ENCODE results near the gene ATXN7L3B. TPM values are rescaled to one million over a fixed set of nuclear protein-coding genes. Genes with fewer than 3 reads are reported as not detected.

Gene ATXN7L3B
- total and polyA plus RNA-seq, 2 donors (not counting 1 experiment from before 2014, with no cell fraction given): 23.0 to 30.5 TPM

- Histone ChIP-seq H3K79me2 (ENCODE audit: control insufficient read depth, insufficient read depth, low read length) (peaks cover 28% of the 10 kb centered on the region), H2AFZ (ENCODE audit: low read length) (peak overlapping the region; percentile 10), H3K4me1 (ENCODE audit: control insufficient read depth, extremely low read depth, insufficient read depth, low read length) (peaks cover 8% of the 10 kb centered on the region), H3K27ac (ENCODE audit: insufficient read depth, low read length) (no peak overlapping the region), H3K9me3 (ENCODE audit: control insufficient read depth, insufficient read depth, low read depth, low read length) (no peaks in the 10 kb centered on the region), H4K20me1 (ENCODE audit: control insufficient read depth, extremely low read depth, insufficient read depth, low read length) (no peaks in the 10 kb centered on the region), H3K9ac (ENCODE audit: insufficient read depth, low read length) (no peak overlapping the region), H3K27me3 (ENCODE audit: control insufficient read depth, insufficient read depth, low read length) (no peaks in the 10 kb centered on the region), H3K4me2 (ENCODE audit: extremely low read depth, insufficient read depth, low read length) (no peak overlapping the region), H3K4me3 (replicated peaks in 1 of 4; ENCODE audit: control extremely low read depth in 1 of 4, insufficient read depth in 1 of 4, low read depth in 3 of 4, low read length in 4 of 4) (no peak overlapping the region), H3K36me3 (ENCODE audit: control insufficient read depth, insufficient read depth, low read length) (no peaks in the 10 kb centered on the region)
- TF ChIP-seq CTCF (conservative IDR thresholded peaks at IDR 0.05 in 1 of 2, IDR thresholded peaks at IDR 0.05 in 1 of 2; ENCODE audit: low read depth in 1 of 2, low read length in 2 of 2) (no peak), EZH2 (IDR thresholded peaks at IDR 0.05; ENCODE audit: low read length, missing control alignments) (no peak)
- DNase-seq (ENCODE audit: low read depth in 2 of 2): no peak
Observed at GRCh38 chr12:74535536-74535935, 2.1 kb upstream of the ATXN7L3B start.

GRCh38 chr12:74537126-74537706 is 419 bp upstream of the ATXN7L3B start:
- Histone ChIP-seq H2AFZ (ENCODE audit: low read length) (peak overlapping the region; percentile 48), H3K4me2 (ENCODE audit: extremely low read depth, insufficient read depth, low read length) (peak overlapping the region; percentile 83), H3K9me3 (ENCODE audit: control insufficient read depth, insufficient read depth, low read depth, low read length) (no peaks in the 10 kb centered on the region), H3K9ac (ENCODE audit: insufficient read depth, low read length) (no peak overlapping the region), H3K4me3 (replicated peaks in 1 of 4; ENCODE audit: control extremely low read depth in 1 of 4, insufficient read depth in 1 of 4, low read depth in 3 of 4, low read length in 4 of 4) (peak overlapping the region; percentile 78 to 98 (median 88)), H3K79me2 (ENCODE audit: control insufficient read depth, insufficient read depth, low read length) (peaks cover 45% of the 10 kb centered on the region), H3K27ac (ENCODE audit: insufficient read depth, low read length) (peak overlapping the region; percentile 96), H3K36me3 (ENCODE audit: control insufficient read depth, insufficient read depth, low read length) (no peaks in the 10 kb centered on the region), H3K4me1 (ENCODE audit: control insufficient read depth, extremely low read depth, insufficient read depth, low read length) (peaks cover 8% of the 10 kb centered on the region), H4K20me1 (ENCODE audit: control insufficient read depth, extremely low read depth, insufficient read depth, low read length) (no peaks in the 10 kb centered on the region), H3K27me3 (ENCODE audit: control insufficient read depth, insufficient read depth, low read length) (no peaks in the 10 kb centered on the region)
- DNase-seq (ENCODE audit: low read depth in 2 of 2): peak; percentile 60 to 77
- no peak for TF ChIP-seq EZH2 (IDR thresholded peaks at IDR 0.05; ENCODE audit: low read length, missing control alignments)
- TF ChIP-seq CTCF (conservative IDR thresholded peaks at IDR 0.05 in 1 of 2, IDR thresholded peaks at IDR 0.05 in 1 of 2; ENCODE audit: low read depth in 1 of 2, low read length in 2 of 2): peak; percentile 51 to 63

GRCh38 chr12:74538491-74539258 is 1.0 kb downstream of the ATXN7L3B start:
- Histone ChIP-seq H3K9me3 (ENCODE audit: control insufficient read depth, insufficient read depth, low read depth, low read length) (no peaks in the 10 kb centered on the region), H3K4me3 (replicated peaks in 1 of 4; ENCODE audit: control extremely low read depth in 1 of 4, insufficient read depth in 1 of 4, low read depth in 3 of 4, low read length in 4 of 4) (peak overlapping the region; percentile 78 to 98 (median 88)), H3K36me3 (ENCODE audit: control insufficient read depth, insufficient read depth, low read length) (no peaks in the 10 kb centered on the region), H3K4me1 (ENCODE audit: control insufficient read depth, extremely low read depth, insufficient read depth, low read length) (peaks cover 8% of the 10 kb centered on the region), H3K27ac (ENCODE audit: insufficient read depth, low read length) (peak overlapping the region; percentile 96), H2AFZ (ENCODE audit: low read length) (no peak overlapping the region), H3K27me3 (ENCODE audit: control insufficient read depth, insufficient read depth, low read length) (no peaks in the 10 kb centered on the region), H3K79me2 (ENCODE audit: control insufficient read depth, insufficient read depth, low read length) (peaks cover 48% of the 10 kb centered on the region), H3K4me2 (ENCODE audit: extremely low read depth, insufficient read depth, low read length) (peak overlapping the region; percentile 84), H3K9ac (ENCODE audit: insufficient read depth, low read length) (peak overlapping the region; percentile 93), H4K20me1 (ENCODE audit: control insufficient read depth, extremely low read depth, insufficient read depth, low read length) (no peaks in the 10 kb centered on the region)
- no peak for TF ChIP-seq CTCF (conservative IDR thresholded peaks at IDR 0.05 in 1 of 2, IDR thresholded peaks at IDR 0.05 in 1 of 2; ENCODE audit: low read depth in 1 of 2, low read length in 2 of 2)
- TF ChIP-seq EZH2 (IDR thresholded peaks at IDR 0.05; ENCODE audit: low read length, missing control alignments): no peak
- peak; percentile 11 to 14 for DNase-seq (ENCODE audit: low read depth in 2 of 2)

Measured in fibroblast of lung (primary cell).